COLO829 (cell line): ENCODE measurements around the gene RASSF8.

Source experiments
- DNase-seq: peaks from one replicate; pipeline ENCODE4 v3.0.0; 2012; ENCODE audit warnings: low spot score

Gene RASSF8

DNA sequence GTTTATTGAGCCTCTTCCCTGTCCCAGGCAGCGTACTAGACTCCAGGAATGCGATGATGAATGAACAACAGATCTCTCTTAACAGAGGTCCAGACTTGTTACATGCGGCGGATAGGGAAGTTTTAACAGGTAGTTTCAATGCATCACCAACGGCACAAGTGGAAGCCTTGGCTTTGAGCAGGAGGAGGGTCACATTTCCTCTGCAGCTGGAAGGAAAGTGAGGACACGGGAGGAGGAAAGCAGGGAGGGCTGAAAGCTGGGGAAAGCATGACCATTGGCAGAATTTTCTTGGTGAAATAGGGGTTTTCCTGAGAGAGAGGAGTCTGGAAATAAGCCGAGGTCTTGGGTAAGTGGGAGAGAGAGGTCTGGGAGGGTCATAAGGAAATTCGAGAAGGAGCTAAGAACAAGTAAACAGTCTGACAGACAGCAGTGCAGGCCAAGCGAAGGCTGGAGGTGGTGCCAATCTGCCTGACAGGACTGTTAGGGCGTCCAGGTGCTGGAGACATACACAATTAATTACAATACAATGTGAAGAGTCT, 150.9 kb downstream of the RASSF8 start:
- DNase-seq = no peak

DNA sequence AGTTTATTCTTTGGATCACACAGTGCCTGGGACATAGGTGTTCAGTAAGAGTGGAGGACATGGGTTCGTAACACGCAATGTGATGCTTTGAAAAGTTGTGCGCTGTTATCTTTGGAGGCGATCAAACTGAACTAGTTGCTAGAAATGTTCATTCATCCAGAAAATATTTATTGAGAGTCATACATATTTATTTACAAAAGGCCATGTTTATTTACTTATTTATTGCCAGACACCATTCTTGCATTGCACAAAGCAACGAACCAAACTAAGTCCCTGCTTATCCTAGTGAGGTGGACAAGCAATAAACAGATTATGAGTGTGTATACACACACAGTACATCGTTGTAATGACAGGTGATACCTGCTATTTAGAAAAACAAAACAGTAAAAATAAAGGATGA, 153.8 kb downstream of the RASSF8 start:
- no peak for DNase-seq

DNA sequence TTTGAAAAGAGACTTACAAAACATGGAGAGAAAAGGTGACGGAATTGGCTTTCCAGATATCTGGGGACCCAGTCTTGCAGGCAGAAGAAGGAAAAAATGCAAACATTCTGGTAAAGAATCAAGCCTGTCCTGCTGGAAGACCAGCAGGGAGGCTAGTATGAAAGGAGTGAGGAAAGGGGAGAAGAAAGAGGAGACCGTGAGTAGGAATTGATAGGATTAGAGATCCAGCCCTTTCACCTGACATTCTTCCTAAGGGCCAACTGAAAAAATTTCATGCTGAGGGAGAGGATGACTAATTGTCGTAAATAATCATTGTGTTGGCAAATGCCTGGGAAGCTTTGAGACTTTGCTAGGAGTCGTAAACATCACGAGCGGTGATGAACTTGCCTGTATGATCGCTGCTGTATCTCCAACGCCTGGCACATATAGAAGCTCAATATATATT, 154.2 kb downstream of the RASSF8 start:
- peak; percentile 15 for DNase-seq

DNA sequence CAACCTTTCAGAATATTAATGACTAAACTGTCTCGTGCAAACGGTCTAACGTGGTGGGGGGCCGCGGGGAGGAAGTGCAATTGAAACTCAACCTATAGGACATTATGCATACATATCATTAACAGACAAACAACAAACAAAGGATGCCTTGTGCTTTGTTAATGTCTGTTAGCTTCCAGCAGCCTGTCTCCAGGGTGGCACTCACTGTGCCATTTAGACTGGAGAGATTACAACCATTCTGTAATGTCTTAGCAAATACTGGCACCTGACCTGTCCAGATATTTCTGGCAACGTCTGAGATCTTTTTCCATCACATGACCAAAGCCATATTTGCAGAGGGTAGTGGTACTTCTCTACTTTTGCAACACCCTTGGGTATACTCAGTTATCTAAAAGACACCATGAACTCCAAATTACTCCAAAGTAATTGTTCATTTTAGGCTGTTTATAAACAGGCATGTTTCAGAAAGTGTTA, 154.7 kb downstream of the RASSF8 start:
- peak; percentile 68 for DNase-seq

DNA sequence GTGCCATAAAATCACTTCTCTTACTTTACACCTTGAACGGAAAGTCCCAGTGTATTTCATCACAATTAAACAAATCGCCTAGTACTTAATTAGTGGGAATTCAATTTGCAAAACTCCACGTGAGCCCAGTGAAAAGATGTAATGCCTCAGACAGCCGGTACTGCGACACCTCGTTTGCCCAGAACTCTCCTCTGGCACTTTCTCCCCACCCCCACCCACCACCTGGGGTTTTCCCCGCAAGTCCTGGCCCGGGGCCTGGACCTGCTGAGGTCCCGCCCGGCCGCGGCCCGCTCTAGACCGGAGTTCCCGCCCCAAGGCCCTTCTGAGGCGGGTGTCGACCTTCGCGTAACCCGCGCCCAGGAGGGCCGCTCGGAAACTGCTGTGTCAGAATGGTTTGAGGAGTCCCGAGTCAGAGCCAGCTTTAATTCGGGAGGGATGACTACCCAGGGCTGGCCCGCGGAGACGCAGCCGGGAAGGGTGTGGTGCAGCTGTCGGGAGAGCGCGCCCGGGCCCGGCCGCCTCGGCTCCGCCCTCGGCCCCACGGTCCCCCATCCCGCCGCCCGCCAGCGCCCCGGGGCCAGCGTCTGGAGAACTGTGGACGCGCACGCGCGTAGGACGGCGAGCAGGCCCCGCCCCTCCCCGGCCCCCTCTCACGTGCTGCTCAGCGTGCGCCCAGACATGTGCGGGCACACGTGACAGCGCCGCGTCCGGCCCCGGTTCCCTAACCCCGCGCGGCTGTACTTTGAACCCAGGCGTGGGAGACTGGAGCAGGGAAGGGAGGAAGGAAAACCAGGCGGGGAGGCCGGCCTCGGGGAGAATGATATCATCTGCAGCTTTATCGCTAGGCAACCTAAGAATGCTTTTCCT, 155.6 kb downstream of the RASSF8 start:
- DNase-seq = peak; percentile 80

DNA sequence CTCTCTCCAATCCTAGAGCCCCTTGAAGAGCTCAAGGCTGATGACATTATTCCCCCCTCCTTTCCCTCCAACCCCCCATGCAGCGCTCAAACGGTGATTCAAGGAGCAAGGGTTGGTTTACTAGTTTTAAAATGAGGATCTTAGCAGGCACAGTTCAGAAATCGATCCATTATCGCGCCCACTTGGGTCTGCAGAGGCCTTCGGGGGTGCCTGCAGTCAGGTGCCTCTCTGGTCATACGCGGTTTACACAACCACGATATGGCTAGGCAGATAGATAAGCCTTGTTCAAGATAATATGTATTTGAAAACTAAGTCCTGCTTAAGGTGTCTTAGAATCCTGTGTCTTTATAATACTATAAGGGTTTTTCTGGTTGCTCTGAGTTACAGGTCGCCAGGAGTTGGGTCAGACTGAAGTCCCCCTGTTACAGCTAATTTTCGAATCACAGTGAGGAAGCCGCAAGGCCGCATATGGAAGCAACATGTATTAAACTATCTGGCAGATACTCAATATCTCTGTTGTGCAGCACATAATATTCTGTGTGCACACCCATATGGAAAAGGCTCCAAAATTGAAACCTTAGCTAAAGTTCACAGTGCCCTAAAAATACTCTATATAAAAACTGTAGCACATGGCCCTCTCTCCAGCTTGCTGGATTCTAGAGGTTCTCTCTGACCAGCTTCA, 156.4 kb downstream of the RASSF8 start:
- no peak for DNase-seq

DNA sequence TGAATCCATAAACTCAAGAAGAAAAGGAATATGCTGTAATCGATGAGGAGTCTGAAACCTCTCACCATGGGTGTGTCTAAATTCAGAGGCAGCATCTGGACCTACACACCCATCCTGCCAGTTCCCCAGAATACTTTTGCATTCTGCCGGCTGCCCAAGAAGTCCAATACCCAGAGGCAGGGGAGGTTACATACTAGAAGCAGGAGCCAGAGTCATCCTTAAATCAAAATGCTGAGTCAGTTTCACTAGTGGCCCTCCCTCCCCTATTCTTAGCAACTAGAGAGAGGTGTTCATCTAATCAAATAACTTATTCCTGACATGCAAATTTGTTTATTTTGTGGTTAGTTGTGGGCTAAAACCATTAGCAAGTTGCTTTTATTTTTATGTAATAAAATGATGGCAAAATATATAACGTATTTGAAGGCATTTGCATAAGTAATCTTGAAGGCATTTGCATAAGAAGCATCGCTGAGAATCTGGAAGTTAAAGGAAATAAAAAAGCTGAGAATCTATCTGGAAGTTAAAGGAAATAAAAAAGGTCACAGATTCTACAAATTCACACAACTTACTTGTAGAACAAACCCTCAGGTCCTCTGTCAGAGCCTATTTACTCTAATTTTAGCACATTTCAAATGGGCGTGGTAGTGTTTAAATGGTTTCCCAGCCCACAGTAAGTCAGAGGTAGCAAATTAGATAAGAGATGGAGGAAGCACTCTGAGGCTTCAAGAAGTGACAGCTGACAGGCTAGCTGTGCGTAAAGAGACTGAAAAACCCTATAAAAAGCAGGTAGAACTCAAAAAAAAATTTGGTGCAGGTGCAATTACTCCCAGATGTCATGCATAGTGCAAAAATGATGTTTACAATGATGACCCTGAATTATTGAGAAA, 158.6 kb downstream of the RASSF8 start:
- no peak for DNase-seq

DNA sequence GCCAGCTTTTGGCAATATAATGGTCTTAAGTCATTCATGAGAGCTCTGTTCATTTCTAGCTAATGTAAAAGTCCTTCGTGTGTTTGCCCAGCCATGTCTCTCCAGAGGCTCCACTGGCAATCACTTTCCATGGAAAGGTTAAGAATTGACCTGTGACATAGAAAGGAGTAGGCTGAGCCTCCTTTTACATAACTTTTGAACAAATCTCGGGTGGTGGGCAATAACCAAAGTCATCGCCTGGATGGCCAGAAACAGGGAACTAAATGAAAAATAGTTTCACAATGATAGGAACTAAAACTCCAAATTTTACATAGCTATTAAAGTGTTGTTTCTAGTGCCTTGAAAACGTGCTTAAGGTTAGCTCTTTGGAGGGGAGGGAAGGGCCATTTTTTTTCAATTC, 159.8 kb downstream of the RASSF8 start:
- DNase-seq = no peak

DNA sequence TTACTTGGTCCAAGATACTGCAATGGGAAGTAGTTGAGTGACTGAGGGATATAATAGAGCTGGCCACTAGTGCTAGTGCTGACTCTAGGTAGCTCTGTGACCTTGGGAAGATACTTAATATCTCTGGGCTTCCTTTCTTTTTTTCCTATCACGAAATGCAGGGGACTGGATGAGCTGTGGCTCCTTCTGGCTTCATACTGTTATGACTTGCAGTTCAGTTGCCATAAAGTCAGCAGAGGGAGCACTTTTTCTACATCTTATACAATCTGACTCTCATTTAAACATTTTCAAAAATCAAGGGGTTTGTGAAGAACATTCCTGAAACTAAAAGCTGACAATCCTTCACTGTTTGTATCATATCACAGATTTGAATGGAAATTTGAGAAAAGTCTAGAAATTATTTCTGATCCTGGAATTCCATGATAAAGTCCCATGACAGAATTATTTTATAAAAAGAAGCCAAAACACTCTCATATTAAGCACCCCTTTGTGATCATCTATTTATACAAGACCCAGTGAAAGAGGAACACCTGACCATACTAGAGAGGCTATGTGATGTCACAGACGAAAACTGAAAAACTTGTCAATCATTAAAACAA, 161.0 kb downstream of the RASSF8 start:
- DNase-seq = peak; percentile 21

DNA sequence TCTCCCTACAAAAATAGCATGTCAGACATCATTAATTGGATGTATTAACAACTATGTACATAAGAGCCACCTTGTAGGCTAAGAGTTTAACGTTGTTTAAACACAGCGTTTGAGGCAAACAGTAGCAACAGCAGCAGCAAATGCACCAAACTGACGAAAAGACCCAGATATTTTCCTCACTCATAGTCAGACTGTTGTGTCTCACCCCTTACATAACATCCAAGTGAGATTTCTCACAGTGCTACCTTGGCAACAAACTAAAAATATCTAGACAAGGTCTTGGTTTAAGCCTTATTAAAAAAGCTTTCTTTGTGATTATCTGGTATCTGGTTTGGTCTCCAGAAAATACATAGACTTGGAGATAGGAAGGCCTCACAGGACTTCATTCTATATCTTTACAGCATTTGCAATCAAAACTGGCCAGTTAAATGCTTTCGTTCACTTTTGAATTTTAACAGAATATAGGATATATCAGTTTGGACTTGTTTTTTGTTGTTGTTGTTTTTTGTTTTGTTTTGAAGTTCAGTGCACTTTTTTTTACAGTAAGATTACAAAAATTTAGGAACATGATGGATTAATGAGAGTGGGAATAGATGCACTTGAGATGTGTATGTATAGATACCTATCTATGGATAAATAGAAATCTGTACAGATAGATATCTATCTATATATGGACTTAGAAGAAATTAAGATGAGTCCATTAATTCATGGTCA, 162.2 kb downstream of the RASSF8 start:
- no peak for DNase-seq

DNA sequence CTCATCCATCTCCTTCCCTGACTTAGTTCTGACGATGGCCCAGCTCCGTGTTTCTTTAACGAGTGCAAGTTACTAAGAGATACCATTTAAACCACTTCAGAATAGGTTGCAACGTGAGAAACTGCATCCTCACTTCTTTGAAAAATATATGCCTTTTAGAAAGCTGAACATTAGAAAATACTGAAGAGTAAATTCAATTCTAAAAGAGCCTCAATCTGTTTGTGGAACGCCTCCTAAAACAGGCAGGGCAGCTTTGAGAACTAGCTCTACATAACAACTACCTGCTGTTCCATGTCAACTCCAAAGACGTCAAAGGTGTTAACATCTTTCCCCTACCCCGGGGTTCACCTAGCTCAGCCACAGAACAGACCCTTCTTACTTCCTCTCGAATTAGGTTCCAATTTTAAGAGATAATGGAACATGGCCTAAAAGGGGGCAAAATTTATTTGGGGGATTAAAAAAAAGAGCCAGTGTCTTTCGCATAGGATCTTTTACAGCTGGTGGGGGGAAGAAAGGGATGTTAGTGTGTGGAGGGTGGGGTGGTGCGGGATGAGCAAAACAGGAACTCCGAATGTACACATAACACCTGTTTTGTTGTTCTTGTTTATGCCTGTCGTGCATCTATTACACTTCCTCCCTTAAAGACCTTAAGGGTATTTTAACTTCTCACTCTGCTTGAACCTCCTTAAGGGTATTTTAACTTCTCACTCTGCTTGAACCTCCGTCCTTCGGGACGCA, 163.0 kb downstream of the RASSF8 start:
- DNase-seq = no peak

DNA sequence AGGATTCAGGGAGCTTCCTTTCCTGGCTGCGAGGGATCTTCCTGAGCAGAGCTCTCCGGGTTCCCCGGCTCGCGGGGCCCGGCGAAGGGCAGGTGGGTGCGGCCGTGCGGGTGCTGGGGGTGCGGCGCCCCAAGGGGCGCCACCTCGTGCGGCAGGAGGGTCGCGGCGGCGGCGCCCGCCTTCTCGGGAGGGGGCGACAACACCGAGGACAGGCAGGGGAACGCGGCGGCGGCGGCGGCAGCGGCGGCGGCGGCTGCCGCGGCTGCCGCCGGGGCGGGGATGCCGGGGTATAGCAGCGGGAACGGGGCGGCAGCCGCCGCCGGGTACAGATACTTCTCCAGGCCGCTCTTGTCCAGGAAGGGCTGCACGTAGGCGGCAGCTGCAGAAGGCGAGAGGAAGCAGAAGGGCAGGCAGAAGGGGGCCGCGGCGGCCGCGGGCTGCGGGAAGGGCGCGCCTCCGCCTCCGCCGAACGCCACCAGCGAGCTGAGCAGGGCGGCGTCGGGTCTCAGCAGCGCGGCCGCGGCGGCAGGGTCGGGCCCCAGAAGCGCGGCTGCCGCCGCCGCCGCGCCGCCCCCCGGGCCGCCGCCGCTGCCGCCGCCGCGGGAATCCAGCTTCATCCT, 163.7 kb downstream of the RASSF8 start:
- DNase-seq = no peak

DNA sequence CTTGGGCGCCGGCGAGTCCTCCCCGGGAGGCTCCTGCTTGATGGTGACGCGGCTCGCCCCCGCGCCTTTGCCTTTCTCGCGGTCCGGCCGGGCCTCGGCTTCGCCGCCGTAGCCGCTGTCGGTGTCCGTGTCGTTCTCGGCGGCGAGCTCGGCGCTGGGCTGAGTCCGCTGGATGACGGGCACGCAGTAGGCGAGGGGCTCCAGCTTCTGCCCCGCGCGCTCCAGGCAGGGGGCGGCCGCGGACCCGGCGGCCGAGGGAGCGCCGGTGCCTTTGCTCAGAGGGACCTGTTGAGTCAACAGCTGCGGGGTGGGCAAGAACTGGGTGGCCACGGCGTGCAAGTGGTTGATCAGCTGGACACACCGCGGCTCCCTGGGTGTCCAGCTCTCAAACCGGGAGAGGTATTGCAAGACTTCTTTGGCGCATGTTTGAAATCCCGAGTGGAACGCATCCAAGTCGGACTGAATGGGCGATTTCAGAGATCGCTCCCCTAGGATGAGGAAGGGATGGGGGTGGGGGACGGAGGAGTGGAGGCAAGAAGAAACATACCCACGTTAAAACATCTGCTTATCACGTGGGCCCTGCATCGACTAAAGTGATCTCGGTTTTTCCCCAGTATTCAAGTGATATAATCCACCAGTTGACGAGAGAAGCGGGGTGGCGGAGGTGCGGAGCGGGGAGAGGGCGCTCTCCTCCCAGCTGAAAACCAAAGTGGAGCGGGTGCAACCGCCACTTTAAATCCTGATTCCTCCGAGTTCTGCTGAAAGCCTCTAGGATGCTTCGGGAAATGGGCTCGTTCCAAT, 164.4 kb downstream of the RASSF8 start:
- DNase-seq = no peak

DNA sequence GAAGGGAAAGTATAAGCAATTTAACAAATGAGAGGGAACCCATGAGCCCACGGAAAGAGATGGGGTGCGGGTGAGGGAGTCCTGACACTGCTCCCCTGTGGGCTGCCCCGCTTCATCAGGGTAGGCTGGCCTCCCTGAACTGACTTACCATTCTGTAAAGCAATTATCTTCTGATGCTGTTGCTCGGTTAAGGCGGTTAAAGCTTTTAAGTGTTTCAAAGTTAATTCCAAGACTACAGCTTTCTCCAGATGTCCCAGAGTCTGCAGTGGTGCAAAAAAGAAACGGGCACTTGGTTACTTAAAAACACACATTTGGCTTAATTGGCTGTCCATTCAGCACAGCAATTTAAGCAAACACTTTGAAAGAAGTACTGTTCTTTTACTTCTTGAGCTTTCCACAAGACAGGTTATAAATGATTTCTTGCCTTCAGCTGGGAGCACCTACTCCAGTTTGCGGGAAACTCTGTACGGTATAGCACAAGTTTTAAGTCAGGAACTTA, 165.0 kb downstream of the RASSF8 start:
- DNase-seq = no peak

DNA sequence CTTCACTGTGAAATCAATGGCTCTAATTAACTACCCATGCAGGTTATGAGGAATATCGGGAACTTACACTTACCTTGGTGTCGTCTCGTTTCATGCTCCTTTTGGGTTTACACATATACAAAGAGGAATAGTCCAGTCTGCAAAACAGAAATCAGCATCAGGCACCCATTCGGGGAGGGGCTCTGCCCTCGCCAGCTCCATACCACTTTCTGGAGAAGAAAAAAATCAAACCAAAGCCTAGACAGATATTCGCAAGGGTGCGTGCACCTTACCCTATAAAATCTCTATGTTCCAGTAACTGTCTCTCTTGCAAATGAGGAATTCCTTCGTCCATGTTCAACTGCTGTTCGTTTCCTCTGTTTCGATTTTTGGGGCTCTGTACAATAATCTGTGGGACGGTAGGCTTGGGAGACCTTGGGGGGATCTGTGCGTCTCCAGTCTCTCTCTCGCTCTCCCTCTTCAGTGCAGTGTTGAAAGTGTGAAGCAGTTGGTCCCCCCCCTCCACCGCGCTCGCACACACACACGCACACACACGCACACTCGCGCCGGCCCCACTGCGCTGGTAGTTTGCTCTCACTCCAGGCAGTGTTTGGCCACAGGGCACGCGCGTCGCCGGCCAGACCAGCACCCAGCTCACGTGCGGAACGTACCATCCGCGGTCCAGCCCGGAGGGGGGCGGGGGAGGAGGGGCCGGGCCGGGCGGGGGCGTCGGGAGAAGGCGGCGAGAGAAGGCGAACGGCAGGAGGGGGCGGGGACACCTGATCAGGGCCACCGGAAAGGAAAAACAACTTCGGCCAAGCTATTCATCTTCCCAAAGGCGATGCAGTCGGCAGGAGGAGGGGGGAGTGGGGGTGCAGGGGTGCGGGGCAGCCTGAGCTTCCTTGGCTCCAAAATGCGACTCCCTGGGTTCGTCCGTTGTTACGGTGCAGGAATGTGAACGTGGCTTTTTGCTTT, 166.2 kb downstream of the RASSF8 start, which contains the start of gene BHLHE41:
BHLHE41 (minus strand) TSS at position 592 of the 954 bp plus-strand sequence; CDS start at position 334, 258 bp downstream.
- peak; percentile 21 for DNase-seq

DNA sequence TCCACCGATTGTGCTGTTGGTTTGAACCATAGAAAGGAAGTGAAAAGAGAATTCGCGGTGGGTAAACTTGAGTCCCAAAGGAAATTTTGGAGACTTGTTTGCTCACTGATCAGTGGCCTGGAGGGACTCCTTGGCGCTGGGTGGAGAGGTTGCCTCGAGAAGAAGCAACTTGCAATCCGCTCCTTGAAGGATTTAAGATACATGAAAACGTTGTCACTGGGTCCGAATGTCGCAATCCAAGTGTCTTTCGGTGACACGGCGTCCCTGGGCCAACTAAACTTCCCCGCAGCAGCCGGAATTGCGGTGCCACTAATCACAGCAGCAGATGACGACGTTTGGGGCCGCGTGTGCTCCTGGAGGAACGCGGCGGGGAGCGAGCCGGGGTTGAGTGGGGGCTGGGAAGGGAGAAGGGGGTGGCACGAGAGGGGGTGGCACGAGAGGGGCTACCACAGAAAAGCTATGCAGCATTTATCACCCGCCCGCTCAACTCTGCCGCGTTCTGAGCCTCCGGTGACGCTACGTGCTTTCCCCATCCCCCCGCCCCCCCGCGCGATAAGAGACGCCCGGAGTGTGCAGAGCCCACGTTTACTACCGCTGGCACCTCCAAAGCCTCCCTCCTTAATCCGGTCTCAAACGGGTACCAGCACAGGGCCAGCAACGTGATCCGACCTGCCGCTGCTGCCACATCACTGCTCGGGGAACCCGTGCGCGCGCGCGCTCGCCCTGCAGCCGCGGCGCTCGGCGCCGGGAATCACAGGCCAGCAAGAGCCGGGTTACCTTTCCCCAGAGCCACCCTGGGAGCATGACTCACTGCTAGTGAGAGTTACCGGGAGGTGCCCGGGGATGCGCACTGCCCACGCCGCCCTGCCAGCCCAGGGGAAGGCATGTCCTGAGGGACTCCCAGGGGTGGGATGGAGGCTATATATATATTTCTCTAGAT, 167.2 kb downstream of the RASSF8 start:
- DNase-seq = peak; percentile 51
